GM23338 (cell line): ENCODE results near the gene RASGRP3. TPM values are rescaled to one million over a fixed set of nuclear protein-coding genes. Genes with fewer than 3 reads are reported as not detected.

Experiments
- ATAC-seq: fragments of 200-7000 bp; cut with Tn5 transposase; 3 replicates; pipeline ENCODE4 v1.9.1; 2020
- DNase-seq: peaks from one replicate; pipeline ENCODE4 v3.0.0-alpha.2; 2015; ENCODE audit warnings: low spot score
- H2AFZ ChIP-seq: fragments of 200-600 bp; sonication (generic); 2 replicates; pipeline ENCODE4 v1.8.0; 2016; ENCODE audit warnings: antibody characterized with exemption, mild to moderate bottlenecking, moderate library complexity
- H3F3A ChIP-seq: fragments of 200-600 bp; sonication (generic); replicated peaks from 2 replicates; pipeline ENCODE4 v1.8.0; 2017; ENCODE audit warnings: antibody characterized with exemption, mixed run types, low read depth
- H3K27ac ChIP-seq: fragments of 200-600 bp; sonication (generic); 2 replicates; pipeline ENCODE4 v1.6.1; 2016; ENCODE audit warnings: low read depth
- H3K27me3 ChIP-seq: fragments of 200-600 bp; sonication (generic); 2 replicates; pipeline ENCODE4 v1.8.0; 2016; ENCODE audit warnings: mild to moderate bottlenecking, mixed run types, moderate library complexity; ENCODE audit not compliant: insufficient read depth
- H3K36me3 ChIP-seq: fragments of 200-600 bp; sonication (generic); 2 replicates; pipeline ENCODE4 v1.8.0; 2016; ENCODE audit warnings: mild to moderate bottlenecking; ENCODE audit not compliant: insufficient read depth
- H3K4me1 ChIP-seq: fragments of 200-600 bp; sonication (generic); 2 replicates; pipeline ENCODE4 v1.8.0; 2016; ENCODE audit warnings: mild to moderate bottlenecking, moderate library complexity; ENCODE audit not compliant: insufficient read depth
- H3K4me2 ChIP-seq: fragments of 200-600 bp; sonication (generic); 2 replicates; pipeline ENCODE4 v1.7.1; 2017; ENCODE audit warnings: mixed run types
- H3K4me3 ChIP-seq: fragments of 200-600 bp; sonication (generic); 2 replicates; pipeline ENCODE4 v1.6.1; 2016; ENCODE audit warnings: mixed run types
- H3K79me2 ChIP-seq: fragments of 200-600 bp; sonication (generic); replicated peaks from 2 replicates; pipeline ENCODE4 v1.8.0; 2017; ENCODE audit warnings: mild to moderate bottlenecking; ENCODE audit not compliant: insufficient read depth
- H3K9me2 ChIP-seq: fragments of 200-600 bp; sonication (generic); 2 replicates; pipeline ENCODE4 v1.8.0; 2017; ENCODE audit not compliant: insufficient read depth
- H4K20me1 ChIP-seq: fragments of 200-600 bp; sonication (generic); replicated peaks from 2 replicates; pipeline ENCODE4 v1.8.0; 2017; ENCODE audit warnings: mild to moderate bottlenecking; ENCODE audit not compliant: insufficient read depth
- H3K27ac Mint-ChIP-seq: 2 replicates; pipeline ENCODE4 v1.8.0; 2020; ENCODE audit warnings: inconsistent platforms, mild to moderate bottlenecking, moderate library complexity, mixed read lengths
- H3K27me3 Mint-ChIP-seq: 3 replicates; pipeline ENCODE4 v1.8.0; 2022; ENCODE audit warnings: low read depth, mild to moderate bottlenecking, moderate library complexity, mixed read lengths, inconsistent platforms; ENCODE audit not compliant: insufficient read depth, poor library complexity
- H3K36me3 Mint-ChIP-seq: 3 replicates; pipeline ENCODE4 v1.8.0; 2021; ENCODE audit warnings: low read depth, mild to moderate bottlenecking, inconsistent platforms, moderate library complexity, mixed read lengths
- H3K4me1 Mint-ChIP-seq: 3 replicates; pipeline ENCODE4 v1.8.0; 2020; ENCODE audit warnings: mild to moderate bottlenecking, inconsistent platforms, mixed read lengths
- H3K4me3 Mint-ChIP-seq: 3 replicates; pipeline ENCODE4 v1.8.0; 2021; ENCODE audit warnings: moderate library complexity, mild to moderate bottlenecking, inconsistent platforms, mixed read lengths
- H3K9me3 Mint-ChIP-seq: 3 replicates; pipeline ENCODE4 v1.8.0; 2020; ENCODE audit warnings: moderate library complexity, mild to moderate bottlenecking, inconsistent platforms, mixed read lengths
- CREB1 ChIP-seq: fragments of 250-450 bp; sonication (Bioruptor Pico); IDR thresholded peaks from 2 replicates; pipeline ENCODE4 v1.5.0; 2020; ENCODE audit warnings: low read depth, mild to moderate bottlenecking, moderate library complexity
- CTCF ChIP-seq, 2 experiments: fragments of 200-600 bp in 1 of 2; sonication (generic) in 1 of 2; conservative IDR thresholded peaks; 2 replicates each; pipeline versions ENCODE4 v1.5.1 to v1.6.1; 2016 to 2017; ENCODE audit warnings: antibody characterized with exemption in 2 of 2, low read depth in 2 of 2, mild to moderate bottlenecking in 2 of 2, moderate library complexity in 1 of 2
- ETS1 ChIP-seq: IDR thresholded peaks from 2 replicates; pipeline ENCODE4 v1.6.1; 2016; ENCODE audit warnings: antibody characterized with exemption
- EZH2 ChIP-seq: fragments of 200-600 bp; sonication (generic); IDR thresholded peaks from one replicate; pipeline ENCODE4 v1.8.0; 2017; ENCODE audit warnings: antibody characterized with exemption, mild to moderate bottlenecking, low read depth; ENCODE audit not compliant: unreplicated experiment
- EZH2phosphoT487 ChIP-seq: fragments of 200-600 bp; sonication (generic); IDR thresholded peaks from one replicate; pipeline ENCODE4 v1.8.1; 2018; ENCODE audit warnings: antibody characterized with exemption; ENCODE audit not compliant: unreplicated experiment
- JUNB ChIP-seq: IDR thresholded peaks from one replicate; pipeline ENCODE4 v1.6.1; 2016; ENCODE audit warnings: antibody characterized with exemption; ENCODE audit not compliant: unreplicated experiment
- NANOG ChIP-seq: IDR thresholded peaks from 2 replicates; pipeline ENCODE4 v1.6.1; 2016; ENCODE audit warnings: antibody characterized with exemption, borderline replicate concordance
- POLR2AphosphoS5 ChIP-seq: IDR thresholded peaks from 2 replicates; pipeline ENCODE4 v1.6.1; 2016; ENCODE audit warnings: antibody characterized with exemption, low read depth
- REST ChIP-seq: IDR thresholded peaks from one replicate; pipeline ENCODE4 v1.6.1; 2018; ENCODE audit warnings: antibody characterized with exemption; ENCODE audit not compliant: unreplicated experiment
- STAT1 ChIP-seq: IDR thresholded peaks from one replicate; pipeline ENCODE4 v1.6.1; 2016; ENCODE audit warnings: antibody characterized with exemption; ENCODE audit not compliant: unreplicated experiment
- ZNF114 ChIP-seq: fragments of 250-450 bp; sonication (Bioruptor Pico); IDR thresholded peaks from 2 replicates; pipeline ENCODE4 v1.5.0; 2020; ENCODE audit warnings: mild to moderate bottlenecking, moderate library complexity
- ZNF331 ChIP-seq: fragments of 250-450 bp; sonication (Bioruptor Pico); IDR thresholded peaks from 2 replicates; pipeline ENCODE4 v1.5.0; 2020; ENCODE audit warnings: low read depth, mild to moderate bottlenecking, moderate library complexity
- ZNF462 ChIP-seq: fragments of 250-450 bp; sonication (Bioruptor Pico); IDR thresholded peaks from 2 replicates; pipeline ENCODE4 v1.5.0; 2020; ENCODE audit warnings: mild to moderate bottlenecking, moderate library complexity
- polyA plus RNA-seq: library from polyadenylated mRNA; unstranded; fragments of >200 nt; fragmentation: Nextera tagmentation; extraction: Ambion mirVana; gene quantifications from 2 replicates; pipeline ENCODE4 v1.2.1, GENCODE V29; 2016
- total RNA-seq: library from RNA; depleted of rRNA; stranded (reverse); fragments of >200 nt; shearing (Covaris generic); gene quantifications from 2 replicates; pipeline ENCODE4 v1.2.3, GENCODE V29; 2014

Gene RASGRP3
- total and polyA plus RNA-seq, 2 experiments from 2014 or later = 0.19 to 0.69 TPM

GRCh38 chr2:33488715-33489540 is 12.5 kb downstream of the RASGRP3 start:
- DNase-seq (no peak), ATAC-seq (no peak)
- H4K20me1 ChIP-seq = no peaks in the 10 kb centered on the region
- no peaks in the 10 kb centered on the region for H3K27me3 Mint-ChIP-seq
- H3K9me2 ChIP-seq = peaks cover 9% of the 10 kb centered on the region; the same call in 1 of the 2 replicates
- H3K4me3 ChIP-seq = no peak overlapping the region
- H3K79me2 ChIP-seq = no peaks in the 10 kb centered on the region
- no peak overlapping the region for H3K4me2 ChIP-seq
- H3K9me3 Mint-ChIP-seq = peaks cover 8% of the 10 kb centered on the region; the same call in 1 of the 3 replicates
- H3K36me3 ChIP-seq = no peaks in the 10 kb centered on the region
- H2AFZ ChIP-seq = no peak overlapping the region
- H3K27ac ChIP-seq = no peak overlapping the region
- H3K4me1 ChIP-seq = no peaks in the 10 kb centered on the region
- H3K36me3 Mint-ChIP-seq = peaks cover 2% of the 10 kb centered on the region; the same call in 1 of the 3 replicates
- no peaks in the 10 kb centered on the region for H3K27me3 ChIP-seq
- H3K27ac Mint-ChIP-seq = no peak overlapping the region
- H3K4me3 Mint-ChIP-seq = no peak overlapping the region
- H3K4me1 Mint-ChIP-seq = peaks cover 4% of the 10 kb centered on the region; the same call in 2 of the 3 replicates
- no peak for TF ChIP-seq EZH2
- no peak for TF ChIP-seq ZNF331 (CRISPR knock-in tag)
- TF ChIP-seq STAT1 = no peak
- no peak for TF ChIP-seq ETS1
- no peak for TF ChIP-seq CREB1 (CRISPR knock-in tag)
- no peak for TF ChIP-seq NANOG
- no peak for TF ChIP-seq REST
- TF ChIP-seq POLR2AphosphoS5 = no peak
- TF ChIP-seq ZNF114 (CRISPR knock-in tag) = no peak
- TF ChIP-seq EZH2phosphoT487 = no peak
- no peak for TF ChIP-seq CTCF (conservative IDR thresholded peaks at IDR 0.05; ENCODE audit: low read depth in 2 of 2)
- no peak for TF ChIP-seq ZNF462 (CRISPR knock-in tag)
- no peak for TF ChIP-seq JUNB
- no peaks in the 10 kb centered on the region for H3F3A ChIP-seq
